HG02943 (cell line): ENCODE measurements around the gene LUZP2.
"Not testable (repeated sequence)": the region's sequence is repeated elsewhere in the genome, so short reads cannot be mapped to it uniquely, and the experiment has no call there.

ENCODE experiments used
- ATAC-seq: cut with Tn5 transposase; IDR thresholded peaks from one replicate; pipeline ENCODE4 v1.9.1; 2021; ENCODE audit warnings: mild to moderate bottlenecking, low read depth, moderate library complexity; ENCODE audit not compliant: unreplicated experiment

LUZP2 gene

DNA sequence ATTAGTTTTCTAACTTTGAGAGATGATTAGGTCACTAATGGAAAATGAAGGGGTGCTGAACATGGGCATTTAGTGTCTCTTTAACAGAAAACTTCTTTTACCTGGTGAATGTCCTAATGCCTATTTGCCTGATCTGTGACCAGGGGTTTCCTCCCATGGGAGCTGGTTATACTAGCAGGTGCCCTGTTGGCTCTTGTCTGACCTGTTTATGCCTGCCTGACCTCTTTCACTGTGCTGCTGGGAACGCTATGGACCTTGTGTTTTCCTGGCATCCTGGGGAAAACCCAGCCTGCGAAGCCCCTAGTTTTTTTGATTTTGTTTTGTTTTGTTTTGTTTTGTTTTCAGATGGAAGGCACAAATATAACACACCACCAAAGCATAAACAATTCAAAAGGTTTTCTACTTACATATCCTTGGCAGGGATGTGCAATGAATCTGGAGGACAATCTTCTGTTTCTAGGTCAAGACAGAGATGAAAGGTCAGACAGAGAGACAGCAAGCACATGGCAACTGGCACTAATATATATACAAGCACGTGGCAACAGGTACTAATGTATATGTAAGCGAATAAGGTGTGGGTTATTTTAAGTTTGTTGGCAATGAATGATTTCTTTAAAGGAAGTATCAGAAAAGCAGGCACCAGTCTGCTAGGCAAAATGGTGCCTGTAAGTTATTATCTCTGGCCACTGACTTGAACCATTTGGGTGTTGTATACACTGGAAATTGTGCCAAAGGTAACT lies 390.2 kb downstream of the LUZP2 start:
- no peak for ATAC-seq

DNA sequence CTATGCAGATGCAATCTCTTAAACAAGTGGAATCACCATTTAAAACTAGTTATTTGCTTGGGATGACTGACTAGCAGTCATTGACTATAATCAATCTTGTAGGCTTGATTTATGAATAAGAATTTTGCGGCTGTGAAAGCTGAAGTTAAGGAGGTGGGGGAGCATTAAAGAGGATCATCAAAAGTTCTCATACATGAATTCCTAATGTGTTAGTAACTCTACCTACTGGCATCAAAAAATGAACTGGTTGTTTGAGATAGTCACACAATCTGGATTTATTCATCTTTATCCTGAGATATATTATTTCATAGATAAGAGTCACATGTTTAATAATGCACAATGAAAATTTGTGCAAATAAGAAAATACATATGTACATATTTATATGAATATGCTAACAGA lies 393.6 kb downstream of the LUZP2 start:
- ATAC-seq: no peak

DNA sequence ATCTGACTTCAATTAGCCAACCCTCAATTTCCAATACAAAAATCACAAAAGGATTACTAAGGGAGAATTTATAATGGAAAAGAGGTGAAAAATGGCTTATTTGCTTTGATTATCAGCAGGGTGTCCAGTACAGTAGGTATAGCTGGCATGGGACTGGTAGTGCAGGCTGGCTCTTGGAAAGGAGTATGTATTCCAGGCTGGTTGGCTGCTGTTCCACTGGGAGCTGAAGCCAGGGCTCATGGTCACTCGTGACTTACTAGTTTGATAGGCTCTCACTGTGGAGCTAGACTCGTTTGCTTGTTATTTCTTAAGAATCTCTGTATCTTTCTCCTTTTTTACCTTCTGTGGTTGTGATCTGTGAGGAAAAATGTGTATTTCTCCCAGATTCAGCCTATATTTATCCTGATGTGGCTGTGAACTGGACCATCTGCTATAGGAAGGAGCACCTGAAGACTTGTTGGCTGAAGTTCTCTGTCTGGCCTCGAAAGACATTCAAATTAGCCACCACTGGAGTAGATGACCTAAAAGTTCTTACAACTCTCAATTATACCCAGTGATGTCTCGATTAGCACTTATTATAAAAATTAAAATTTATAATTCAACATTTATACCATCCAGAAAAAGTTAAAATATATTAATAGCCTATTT lies 395.1 kb downstream of the LUZP2 start:
- ATAC-seq: not testable (repeated sequence)

DNA sequence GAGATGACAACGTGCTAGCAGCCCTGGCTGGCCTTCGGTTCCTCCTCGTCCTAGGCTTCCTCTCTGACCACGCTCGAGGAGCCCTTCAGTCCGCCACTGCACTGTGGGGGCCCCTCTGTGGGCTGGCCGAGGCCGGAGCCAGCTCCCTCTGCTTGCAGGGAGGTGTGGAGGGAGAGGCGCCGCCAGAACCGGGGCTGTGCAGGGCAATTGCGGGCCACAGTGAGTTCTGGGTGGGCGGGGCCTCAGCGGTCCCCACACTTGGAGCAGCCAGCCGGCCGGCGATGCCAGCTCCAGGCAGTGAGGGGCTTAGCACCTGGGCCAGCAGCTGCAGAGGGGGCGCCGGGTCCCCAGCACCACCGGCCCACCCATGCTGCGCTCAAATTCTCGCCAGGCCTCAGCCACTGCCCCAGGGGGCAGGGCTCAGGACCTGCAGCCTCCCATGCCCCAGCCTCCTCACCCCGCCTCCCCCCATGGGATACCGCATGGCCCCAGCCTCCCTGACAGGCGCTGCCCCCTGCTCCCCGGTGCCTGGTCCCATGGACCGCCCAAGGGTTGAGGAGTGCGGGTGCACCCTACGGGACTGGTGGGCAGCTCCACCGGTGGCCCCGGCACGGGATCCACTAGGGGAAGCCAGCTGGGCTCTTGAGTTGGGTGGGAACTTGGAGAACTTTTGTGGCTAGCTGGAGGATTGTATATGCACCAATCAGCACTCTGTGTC lies 399.4 kb downstream of the LUZP2 start:
- ATAC-seq: no peak

DNA sequence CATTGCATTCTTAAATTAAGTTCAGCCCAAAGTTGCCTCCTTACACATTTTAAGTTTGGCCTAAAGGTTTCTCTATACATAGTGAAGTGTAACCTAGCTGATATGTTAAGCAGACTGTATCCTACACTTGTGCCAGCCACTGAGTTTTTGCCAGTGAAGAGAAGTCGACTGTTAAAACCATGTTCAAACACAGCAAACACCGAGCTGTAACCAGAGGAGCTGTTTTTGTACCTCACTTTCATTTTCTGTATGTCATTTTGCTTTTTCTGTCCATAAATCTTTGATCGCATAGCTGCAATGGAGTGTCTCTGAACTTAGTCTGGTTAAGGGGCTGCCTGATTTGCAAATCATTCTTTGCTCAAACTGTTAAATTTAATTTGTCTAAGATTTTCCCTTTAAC lies 403.7 kb downstream of the LUZP2 start:
- ATAC-seq: peak; percentile 66

DNA sequence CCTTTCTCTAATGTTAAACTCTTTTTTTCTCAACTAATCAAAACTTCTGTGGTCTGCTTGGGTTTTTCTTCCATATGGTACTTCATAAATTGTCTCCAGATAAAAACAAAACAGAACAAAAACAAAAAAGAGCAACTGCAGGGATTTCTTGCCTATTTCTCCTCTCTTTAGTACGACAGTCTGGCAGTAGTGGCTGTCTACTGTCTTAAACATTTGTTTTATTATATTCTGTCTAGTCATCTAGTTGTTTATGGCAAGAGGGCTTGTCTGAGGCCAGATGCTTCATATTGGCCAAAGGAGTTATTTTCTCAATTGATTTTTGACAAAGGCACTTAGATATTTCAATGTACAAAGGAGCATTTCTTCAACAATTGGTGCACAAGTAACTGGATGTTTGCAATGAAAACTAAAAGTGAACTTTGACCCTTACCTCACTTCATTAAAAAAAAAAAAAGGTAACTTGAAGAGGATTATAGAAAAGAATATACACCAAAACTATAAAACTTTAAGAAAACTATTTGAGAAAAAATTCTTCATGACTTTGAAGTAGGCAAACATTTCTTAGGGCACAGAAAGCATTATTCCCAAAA lies 404.2 kb downstream of the LUZP2 start:
- ATAC-seq: peak; percentile 18

DNA sequence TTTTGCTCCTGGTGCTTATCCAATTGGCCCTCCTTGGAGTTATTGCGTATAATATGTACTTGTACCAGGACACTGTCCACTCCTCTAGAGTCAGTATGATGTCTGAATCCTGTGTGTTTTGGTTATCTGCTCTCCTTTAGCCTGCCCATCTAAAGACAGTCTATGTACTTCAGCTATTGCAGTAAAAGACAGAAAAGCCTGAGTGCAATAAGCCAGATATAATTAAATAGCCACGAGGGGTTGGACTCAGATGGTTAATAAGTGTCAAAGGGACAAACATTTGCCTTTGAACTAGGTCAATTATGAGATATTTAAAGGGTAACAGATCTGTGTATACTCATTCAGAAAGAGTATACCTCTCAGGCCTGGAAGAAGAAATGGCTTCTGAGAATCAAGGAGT lies 406.7 kb downstream of the LUZP2 start:
- ATAC-seq: no peak

DNA sequence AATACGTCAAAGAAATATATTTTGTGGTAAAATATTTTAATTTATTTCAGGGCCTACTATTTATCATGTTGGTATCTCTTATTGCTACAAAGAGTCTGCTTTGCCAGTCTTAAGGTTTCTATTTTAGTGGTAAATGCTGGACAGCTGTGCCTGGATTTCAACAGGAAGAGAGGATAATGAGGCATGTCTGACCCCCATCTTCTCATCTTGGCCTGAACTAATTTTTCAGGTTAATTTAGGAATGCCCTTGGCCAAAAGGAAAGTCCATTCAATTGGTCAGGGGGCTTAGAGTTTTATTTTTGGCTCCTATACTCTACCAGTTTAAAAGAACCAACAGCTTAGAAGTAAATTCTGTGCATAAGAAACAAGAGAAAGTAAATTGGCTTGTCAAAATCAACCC lies 428.2 kb downstream of the LUZP2 start:
- ATAC-seq: no peak

DNA sequence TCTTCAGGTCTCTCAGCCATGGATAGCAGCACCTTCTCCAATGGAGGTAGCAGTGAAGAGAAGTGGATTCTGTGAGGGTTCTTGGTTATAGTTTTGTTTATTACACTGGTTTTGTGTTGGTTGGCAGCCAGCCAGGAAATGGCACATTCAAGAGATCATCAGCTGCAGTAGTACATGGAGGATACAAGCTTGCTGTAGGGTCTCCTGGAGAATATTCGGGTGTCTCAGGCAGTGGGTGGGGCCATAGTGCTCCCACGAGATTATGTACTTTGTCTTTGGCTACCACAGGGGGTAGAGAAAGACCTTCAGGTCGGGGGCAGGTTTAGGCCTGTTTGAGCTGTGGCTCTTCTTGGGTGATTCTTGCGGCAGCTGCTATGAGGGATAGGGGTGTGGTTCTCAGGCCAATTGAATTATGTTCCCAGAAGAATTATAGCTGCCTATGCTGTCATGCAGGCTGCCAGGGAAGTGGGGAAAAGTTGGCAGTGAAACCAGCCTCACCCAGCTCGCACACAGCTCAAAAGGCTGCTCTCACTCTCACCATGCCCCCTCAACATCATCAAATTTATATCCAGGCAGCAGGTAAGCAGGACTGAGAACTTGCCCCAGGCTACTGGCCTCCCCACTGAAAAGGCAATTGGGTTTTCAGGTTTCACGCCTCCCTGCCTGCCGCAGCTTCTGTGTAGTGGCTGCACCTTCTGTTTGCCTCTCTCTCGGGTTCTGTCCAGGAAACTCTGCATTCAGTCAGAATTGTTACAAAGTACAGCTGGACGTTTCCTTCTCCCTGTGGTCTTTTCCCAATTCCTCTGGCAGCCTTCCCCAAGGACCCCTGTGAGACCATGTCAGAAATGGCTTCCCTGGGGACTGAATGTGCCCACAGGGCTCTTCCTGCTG lies 435.5 kb downstream of the LUZP2 start:
- ATAC-seq: no peak

DNA sequence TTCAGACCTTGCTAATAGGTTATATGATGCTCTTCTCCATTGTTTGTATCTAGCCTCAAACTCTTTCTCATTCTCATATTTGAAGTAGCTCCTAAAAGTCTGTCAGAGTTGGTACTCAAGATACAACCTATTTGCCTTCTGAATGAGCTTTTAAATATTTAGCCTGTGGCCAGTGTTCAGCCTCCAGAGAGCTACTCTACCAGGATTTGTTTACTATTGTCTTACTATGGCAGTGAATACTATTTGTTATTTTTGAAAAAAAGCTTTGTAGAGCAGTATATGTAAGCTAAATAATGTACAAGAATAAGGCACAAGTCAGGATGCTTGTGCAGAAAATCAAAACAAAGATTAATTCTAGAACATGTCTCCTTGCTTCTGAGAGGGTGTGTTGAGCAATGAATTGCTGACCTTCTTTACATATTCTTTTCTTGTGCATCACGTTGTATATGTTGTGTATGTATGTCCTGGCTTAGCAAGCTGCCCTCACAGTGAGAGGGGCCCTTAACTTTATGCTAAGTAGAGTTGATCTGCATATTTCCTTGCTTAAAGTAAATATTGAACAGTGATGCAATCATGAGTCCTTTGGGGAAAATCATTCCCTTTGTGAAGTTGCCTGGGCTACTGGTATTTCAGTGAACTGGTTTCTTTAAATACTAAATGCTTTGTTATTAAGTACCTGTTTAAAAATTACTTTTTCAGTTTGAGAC lies 438.0 kb downstream of the LUZP2 start:
- ATAC-seq: no peak

DNA sequence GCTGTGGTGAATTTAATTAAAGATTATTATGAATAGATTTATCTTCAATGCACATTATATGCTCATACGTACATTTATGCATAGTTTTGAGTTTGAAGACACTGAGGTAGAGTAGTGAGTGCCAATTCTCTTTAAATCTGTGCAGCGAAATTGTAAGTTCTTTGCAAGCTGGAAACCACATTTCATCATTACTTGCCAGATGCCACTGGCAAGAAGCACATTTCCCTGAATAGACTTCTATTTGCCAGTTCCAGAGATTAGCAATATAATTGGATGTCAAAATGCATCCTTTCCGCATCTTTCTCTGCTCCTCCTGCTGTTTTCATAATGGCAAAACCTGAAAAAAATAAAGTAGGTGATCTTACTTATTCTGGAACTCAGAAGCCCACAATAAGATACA lies 448.0 kb downstream of the LUZP2 start:
- ATAC-seq: no peak

DNA sequence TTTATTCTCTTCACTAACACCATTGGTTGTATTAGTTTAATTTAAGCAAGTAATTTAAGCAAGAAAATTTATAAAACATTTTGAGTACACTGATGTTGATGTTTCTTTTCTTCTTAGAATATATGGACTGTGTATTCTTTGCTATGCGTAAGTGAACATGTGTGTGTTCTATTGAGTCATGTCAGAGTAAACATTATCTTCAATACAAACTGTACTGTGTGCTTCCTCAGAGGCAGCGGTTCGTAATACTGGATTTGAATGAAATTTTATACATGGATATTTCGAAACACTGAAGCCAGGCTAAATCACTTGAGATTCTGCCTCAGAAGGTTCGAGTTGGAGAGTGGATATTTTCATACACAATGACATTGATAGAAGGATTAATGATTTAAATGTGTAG lies 452.6 kb downstream of the LUZP2 start:
- ATAC-seq: no peak

DNA sequence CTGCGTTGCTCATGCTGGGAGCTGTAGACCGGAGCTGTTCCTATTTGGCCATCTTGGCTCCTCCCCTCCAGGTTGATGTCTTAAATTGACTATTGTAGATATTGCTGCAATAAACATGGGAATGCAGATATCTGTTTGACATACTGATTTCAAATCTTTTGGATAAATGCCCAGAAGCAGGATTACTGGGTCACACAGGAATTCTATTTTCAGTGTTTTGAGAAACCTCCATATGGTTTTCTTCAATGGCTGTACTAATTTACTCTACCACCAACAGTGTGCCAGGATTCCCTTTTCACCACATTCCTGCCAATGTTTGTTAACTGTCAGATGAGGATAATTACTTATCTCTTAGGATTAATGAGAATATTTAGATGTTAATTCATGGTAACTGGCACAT lies 467.0 kb downstream of the LUZP2 start:
- ATAC-seq: no peak

DNA sequence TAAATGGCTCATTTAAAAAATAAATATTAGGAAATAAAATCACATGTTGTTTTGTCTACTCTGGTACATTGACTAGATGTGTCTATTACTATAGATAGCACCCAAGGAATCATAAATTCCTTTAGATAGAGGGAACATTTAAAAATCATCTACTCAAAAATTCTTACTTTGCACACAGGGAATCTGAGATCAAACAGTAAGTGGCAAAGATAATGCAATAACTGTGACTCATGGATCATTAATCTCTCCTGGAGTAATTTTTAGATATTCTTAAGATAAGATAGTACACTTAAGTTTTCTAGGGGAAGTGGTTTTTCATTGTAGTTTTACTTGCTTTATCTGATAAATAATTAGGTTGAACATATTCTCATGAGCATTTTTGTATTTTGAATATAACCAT lies 468.9 kb downstream of the LUZP2 start:
- ATAC-seq: no peak

DNA sequence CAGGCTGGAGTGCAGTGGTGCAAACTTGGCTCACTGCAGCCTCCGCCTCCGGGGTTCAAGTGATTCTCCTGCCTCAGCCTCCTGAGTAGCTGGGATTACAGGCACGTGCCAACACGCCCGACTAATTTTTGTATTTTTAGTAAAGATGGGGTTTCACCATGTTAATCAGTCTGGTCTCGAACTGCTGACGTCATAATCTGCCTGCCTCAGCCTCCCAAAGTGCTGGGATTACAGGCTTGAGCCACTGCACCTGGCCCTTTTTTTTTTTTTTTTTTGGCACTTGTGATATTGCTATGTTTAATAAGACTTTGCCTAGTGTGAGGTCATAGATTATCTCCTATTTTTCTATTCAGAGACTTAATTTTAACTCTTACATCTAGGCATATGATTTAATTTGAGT lies 497.1 kb downstream of the LUZP2 start:
- not testable (repeated sequence) for ATAC-seq

DNA sequence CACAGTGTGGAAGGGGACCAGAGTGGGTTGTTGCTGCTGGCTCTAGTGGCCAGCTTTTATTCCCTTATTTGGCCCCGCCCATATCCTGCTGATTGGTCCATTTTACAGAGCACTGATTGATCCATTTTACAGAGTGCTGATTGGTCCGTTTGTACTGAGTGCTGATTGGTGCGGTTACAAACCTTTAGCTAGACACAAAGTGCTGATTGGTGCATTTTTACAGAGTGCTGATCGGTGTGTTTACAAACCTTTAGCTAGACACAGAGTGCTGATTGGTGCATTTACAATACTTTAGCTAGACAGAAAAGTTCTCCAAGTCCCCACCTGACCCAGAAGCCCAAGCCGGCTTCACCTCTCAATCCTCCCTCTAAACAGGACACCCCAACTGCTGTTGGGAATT lies 503.1 kb downstream of the LUZP2 start:
- ATAC-seq: not testable (repeated sequence)

DNA sequence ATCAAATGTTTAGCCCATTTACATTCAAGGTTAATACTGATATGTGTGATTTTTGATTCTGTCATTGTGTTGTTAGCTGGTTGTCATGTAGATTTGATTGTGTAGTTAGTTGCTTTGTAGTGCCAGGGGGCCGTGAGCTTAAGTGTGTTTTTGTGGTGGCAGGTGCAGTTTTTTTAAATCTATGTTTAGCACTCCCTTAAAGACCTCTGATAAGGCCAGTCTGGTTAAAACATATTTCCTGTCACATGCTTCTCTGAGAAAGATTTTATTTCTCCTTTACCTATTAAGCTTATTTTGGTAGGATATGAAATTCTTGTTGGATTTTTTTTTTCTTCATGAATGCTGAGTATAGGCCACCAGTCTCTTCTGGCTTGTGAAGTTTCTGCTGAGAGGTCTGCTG lies 540.6 kb downstream of the LUZP2 start:
- ATAC-seq: no peak

DNA sequence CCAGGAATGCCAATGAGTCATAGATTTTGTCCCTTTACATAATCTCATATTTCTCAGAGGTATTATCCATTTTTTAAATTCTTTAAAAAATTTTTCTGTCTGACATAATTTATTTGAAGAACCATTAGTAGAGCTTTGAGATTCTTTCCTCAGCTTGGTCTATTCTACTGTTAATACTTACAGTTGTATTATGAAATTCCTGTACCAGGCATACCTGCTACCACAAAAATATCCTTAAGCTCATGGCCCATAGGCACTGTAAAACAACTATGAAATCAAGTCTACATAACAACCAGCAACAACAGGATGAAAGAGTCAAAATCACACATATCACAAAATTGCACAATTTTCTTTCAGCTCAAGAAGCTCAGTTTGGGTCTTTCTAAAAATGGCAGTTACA lies 541.3 kb downstream of the LUZP2 start:
- no peak for ATAC-seq

DNA sequence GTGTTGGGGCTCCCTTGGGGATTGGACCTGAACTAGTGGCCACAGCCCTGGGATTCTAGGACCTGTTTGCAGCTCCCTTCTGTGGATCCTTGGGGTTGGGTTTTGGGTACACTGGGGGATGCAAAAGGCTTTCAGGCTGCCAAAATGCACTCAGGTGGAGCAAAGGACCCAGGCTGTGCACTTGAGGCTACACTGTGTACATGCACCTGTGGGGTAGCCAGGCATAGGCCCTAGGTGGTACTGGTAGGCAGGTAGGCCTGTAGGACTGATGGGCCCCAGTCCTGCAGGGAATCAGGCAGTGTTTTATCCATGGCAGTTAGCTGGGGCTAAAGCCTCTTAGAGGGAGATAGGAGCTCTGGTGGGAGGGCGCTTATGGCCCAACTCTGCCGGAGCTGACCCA lies 542.3 kb downstream of the LUZP2 start:
- ATAC-seq: no peak

DNA sequence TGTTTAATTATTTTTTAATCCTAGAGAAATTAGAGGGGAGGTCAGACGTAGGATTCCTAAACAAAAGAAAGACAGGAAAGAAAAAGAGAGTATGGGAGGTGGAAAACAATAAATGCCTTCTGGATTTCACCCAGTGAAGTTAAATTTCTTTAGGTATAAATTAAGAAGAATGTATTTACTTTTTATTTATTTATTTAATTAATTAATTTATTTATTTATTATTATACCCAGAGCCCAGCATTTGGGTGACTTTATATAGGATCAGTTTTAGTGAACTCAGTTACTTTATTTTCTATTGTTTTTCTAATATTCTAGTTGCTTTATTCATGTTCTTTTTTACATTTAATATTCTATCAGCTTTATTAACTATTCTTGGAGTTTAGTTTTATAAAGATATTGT lies 551.8 kb downstream of the LUZP2 start:
- no peak for ATAC-seq
